Measurements from ENCODE around the gene MPDZ. TPM values are rescaled to one million over a fixed set of nuclear protein-coding genes. Genes with fewer than 3 reads are reported as not detected.

Gene MPDZ
- total and polyA plus RNA-seq, 2 of the 4 experiments (the other 2 are of a cell fraction): 18.8 to 39.3 TPM

DNA sequence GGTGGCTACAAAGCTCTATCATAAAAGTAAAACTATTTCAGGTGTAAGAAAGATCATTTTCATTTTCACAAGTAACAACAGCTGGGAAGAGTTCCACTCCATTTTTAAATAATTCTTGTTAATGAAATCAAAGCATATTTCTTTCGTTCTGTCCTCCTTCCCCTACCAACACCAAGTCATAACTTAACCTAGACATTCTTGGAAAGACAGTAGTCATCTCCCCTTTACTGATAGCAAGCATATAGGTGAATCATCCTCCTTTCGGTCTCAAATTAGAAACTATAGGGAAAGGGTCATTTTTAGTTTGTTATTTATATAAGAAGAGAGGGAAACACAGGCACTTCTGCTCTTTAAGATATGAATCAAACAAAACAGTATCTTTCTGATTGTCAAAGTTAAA, 38.2 kb downstream of the MPDZ start:
- DNase-seq (no peak), ATAC-seq (ENCODE audit: low read depth) (no peak)
- no CpG with 5 or more reads among the region's 2 CpGs for WGBS, 2 experiments (ENCODE audit: extremely low coverage in 2 of 2, insufficient read length in 1 of 2)
- H3K14ac ChIP-seq (replicated peaks; ENCODE audit: low read depth, low read length): no peak overlapping the region
- H4K20me1 ChIP-seq (ENCODE audit: insufficient read depth, low read length): no peaks in the 10 kb centered on the region
- no peak overlapping the region for H4K91ac ChIP-seq (ENCODE audit: insufficient read depth, low read depth, low read length)
- TF ChIP-seq MAZ (IDR thresholded peaks at IDR 0.05; ENCODE audit: borderline replicate concordance, low read depth, low read length) (no peak), RAD21 (IDR thresholded peaks at IDR 0.05; ENCODE audit: low read length) (no peak), MXI1 (IDR thresholded peaks at IDR 0.05; ENCODE audit: borderline replicate concordance, low read depth, low read length) (no peak), BHLHE40 (IDR thresholded peaks at IDR 0.05; ENCODE audit: low read depth, low read length) (no peak), SMC3 (IDR thresholded peaks at IDR 0.05; ENCODE audit: low read depth, low read length) (no peak), RFX5 (IDR thresholded peaks at IDR 0.05; ENCODE audit: low read depth, low read length) (no peak), NFE2L2 (IDR thresholded peaks at IDR 0.05; ENCODE audit: low read depth, low read length) (no peak), CHD1 (IDR thresholded peaks at IDR 0.05; ENCODE audit: low read depth, low read length) (no peak), RCOR1 (IDR thresholded peaks at IDR 0.05; ENCODE audit: insufficient replicate concordance, low read length) (no peak), FOS (IDR thresholded peaks at IDR 0.05; ENCODE audit: low read depth, low read length) (no peak), MAFK (IDR thresholded peaks at IDR 0.05; ENCODE audit: low read depth, low read length) (no peak), CEBPB (IDR thresholded peaks at IDR 0.05; ENCODE audit: low read depth, low read length) (no peak), POLR2A (IDR thresholded peaks at IDR 0.05; ENCODE audit: low read depth, low read length) (no peak)
- TF ChIP-seq, protein P1, sequence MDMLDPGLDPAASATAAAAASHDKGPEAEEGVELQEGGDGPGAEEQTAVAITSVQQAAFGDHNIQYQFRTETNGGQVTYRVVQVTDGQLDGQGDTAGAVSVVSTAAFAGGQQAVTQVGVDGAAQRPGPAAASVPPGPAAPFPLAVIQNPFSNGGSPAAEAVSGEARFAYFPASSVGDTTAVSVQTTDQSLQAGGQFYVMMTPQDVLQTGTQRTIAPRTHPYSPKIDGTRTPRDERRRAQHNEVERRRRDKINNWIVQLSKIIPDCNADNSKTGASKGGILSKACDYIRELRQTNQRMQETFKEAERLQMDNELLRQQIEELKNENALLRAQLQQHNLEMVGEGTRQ (IDR thresholded peaks at IDR 0.05; ENCODE audit: low read depth, low read length): no peak
- TF ChIP-seq, protein P2, sequence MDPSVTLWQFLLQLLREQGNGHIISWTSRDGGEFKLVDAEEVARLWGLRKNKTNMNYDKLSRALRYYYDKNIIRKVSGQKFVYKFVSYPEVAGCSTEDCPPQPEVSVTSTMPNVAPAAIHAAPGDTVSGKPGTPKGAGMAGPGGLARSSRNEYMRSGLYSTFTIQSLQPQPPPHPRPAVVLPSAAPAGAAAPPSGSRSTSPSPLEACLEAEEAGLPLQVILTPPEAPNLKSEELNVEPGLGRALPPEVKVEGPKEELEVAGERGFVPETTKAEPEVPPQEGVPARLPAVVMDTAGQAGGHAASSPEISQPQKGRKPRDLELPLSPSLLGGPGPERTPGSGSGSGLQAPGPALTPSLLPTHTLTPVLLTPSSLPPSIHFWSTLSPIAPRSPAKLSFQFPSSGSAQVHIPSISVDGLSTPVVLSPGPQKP (IDR thresholded peaks at IDR 0.05; ENCODE audit: borderline replicate concordance, low read depth, low read length): no peak
- TF ChIP-seq, protein P3, sequence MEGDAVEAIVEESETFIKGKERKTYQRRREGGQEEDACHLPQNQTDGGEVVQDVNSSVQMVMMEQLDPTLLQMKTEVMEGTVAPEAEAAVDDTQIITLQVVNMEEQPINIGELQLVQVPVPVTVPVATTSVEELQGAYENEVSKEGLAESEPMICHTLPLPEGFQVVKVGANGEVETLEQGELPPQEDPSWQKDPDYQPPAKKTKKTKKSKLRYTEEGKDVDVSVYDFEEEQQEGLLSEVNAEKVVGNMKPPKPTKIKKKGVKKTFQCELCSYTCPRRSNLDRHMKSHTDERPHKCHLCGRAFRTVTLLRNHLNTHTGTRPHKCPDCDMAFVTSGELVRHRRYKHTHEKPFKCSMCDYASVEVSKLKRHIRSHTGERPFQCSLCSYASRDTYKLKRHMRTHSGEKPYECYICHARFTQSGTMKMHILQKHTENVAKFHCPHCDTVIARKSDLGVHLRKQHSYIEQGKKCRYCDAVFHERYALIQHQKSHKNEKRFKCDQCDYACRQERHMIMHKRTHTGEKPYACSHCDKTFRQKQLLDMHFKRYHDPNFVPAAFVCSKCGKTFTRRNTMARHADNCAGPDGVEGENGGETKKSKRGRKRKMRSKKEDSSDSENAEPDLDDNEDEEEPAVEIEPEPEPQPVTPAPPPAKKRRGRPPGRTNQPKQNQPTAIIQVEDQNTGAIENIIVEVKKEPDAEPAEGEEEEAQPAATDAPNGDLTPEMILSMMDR (conservative IDR thresholded peaks at IDR 0.05; ENCODE audit: low read depth, low read length): no peak
- H3K79me1 ChIP-seq (ENCODE audit: low read depth in 1 of 2, low read length in 2 of 2): no peaks in the 10 kb centered on the region; a peak in 1 of 4 replicates
- no peak overlapping the region for H2BK15ac ChIP-seq (ENCODE audit: low read depth, low read length)
- CTCF ChIA-PET: no interaction called here
- H3K4ac ChIP-seq (ENCODE audit: low read depth, low read length): no peak overlapping the region
- no peak overlapping the region for H2BK20ac ChIP-seq (ENCODE audit: low read depth, low read length)
- POLR2A ChIA-PET (ENCODE audit: unreplicated experiment): interaction anchor here (0.5 kb wide), 1 partner anchor 55 kb away, joined by 7 read pairs; no protein-coding TSS in a partner anchor
- H3K4me1 ChIP-seq (ENCODE audit: control insufficient read depth, insufficient read depth, low read length): no peaks in the 10 kb centered on the region
- H3K9me1 ChIP-seq (ENCODE audit: insufficient read depth, low read length): no peaks in the 10 kb centered on the region
- H3K27ac ChIP-seq (ENCODE audit: insufficient read depth, low read length): no peak overlapping the region
- H3K4me3 ChIP-seq (ENCODE audit: insufficient read depth, low read depth, low read length): no peak overlapping the region
- no peak overlapping the region for H3K18ac ChIP-seq (ENCODE audit: low read depth, low read length)
- H2AFZ ChIP-seq (replicated peaks; ENCODE audit: low read length, poor library complexity): no peak overlapping the region
- no peak overlapping the region for H2BK120ac ChIP-seq (ENCODE audit: low read depth, low read length)
- no peaks in the 10 kb centered on the region for H3K27me3 ChIP-seq (ENCODE audit: control insufficient read depth, insufficient read depth, low read length)
- no peak overlapping the region for H4K8ac ChIP-seq (ENCODE audit: low read depth in 2 of 2, low read length in 2 of 2)
- no peak overlapping the region for H2BK5ac ChIP-seq (ENCODE audit: low read depth, low read length, poor library complexity, severe bottlenecking)
- H2AK9ac ChIP-seq (replicated peaks; ENCODE audit: low read depth, low read length, poor library complexity): no peak overlapping the region
- no peak overlapping the region for H3K9ac ChIP-seq (ENCODE audit: low read depth, low read length)
- dilution Hi-C loops (cut with HindIII; ENCODE audit: low sequenced_read_pairs, unreplicated experiment): no loop called here
- no peaks in the 10 kb centered on the region for H3K9me3 ChIP-seq (ENCODE audit: control insufficient read depth, insufficient read depth, low read length)
- in situ Hi-C loops (cut with MboI; ENCODE audit: low sequenced_read_pairs): no loop called here
- peaks cover 8% of the 10 kb centered on the region for H3K36me3 ChIP-seq (ENCODE audit: control insufficient read depth, insufficient read depth, low read length)
- intact Hi-C loops (cut with micrococcal nuclease): no loop called here
- H3K56ac ChIP-seq (ENCODE audit: extremely low read depth, insufficient read depth, low read length): no peak overlapping the region
- no TSS peak for BruUV-seq (replicated peaks)
- no peak overlapping the region for H2AK5ac ChIP-seq (ENCODE audit: low read depth, low read length)
- no peak overlapping the region for H3K23ac ChIP-seq (ENCODE audit: low read depth, low read length)
- H4K5ac ChIP-seq (ENCODE audit: low read depth, low read length): no peak overlapping the region
- H3K4me2 ChIP-seq (ENCODE audit: low read depth, low read length): no peak overlapping the region
